AG04449 (cell line): ENCODE measurements around the gene TOM1.

Experiments used
- CTCF ChIA-PET: fragments of 350-600 bp; formaldehyde crosslinking; extraction: SDS; loops from one replicate; lab custom pipeline; 2021; ENCODE audit warnings: antibody characterized with exemption; lab: Yijun Ruan, JAX
- POLR2A ChIA-PET: fragments of 400-600, 350-600 bp; formaldehyde crosslinking; extraction: SDS; loops from one replicate; lab custom pipeline; 2020; ENCODE audit warnings: antibody characterized with exemption, inconsistent platforms; lab: Yijun Ruan, JAX
- DNase-seq: peaks from one replicate; pipeline ENCODE4 v3.0.0-alpha.2; 2010; ENCODE audit warnings: low read depth, low spot score
- H3K4me3 ChIP-seq: 2 replicates; pipeline ENCODE4 v1.5.1; 2011; ENCODE audit warnings: low read depth, mild to moderate bottlenecking, control low read depth, low read length
- CTCF ChIP-seq: IDR thresholded peaks from one replicate; pipeline ENCODE4 v1.5.1; 2011; ENCODE audit warnings: mild to moderate bottlenecking, moderate library complexity, low read length, control low read depth, inconsistent platforms; ENCODE audit not compliant: insufficient read depth; ENCODE audit errors: missing control alignments

Gene TOM1

GRCh38 chr22:35329114-35329847 is 29.6 kb downstream of the TOM1 start:
- POLR2A ChIA-PET, result interaction anchor here (1.4 kb wide), 1 partner anchor 29 kb away, joined by 4 read pairs; the partner anchor contains the start of gene TOM1
- DNase-seq, result no peak
- H3K4me3 ChIP-seq, result no peak overlapping the region
- TF ChIP-seq CTCF, result no peak
- CTCF ChIA-PET, result interaction anchor here (0.7 kb wide), 1 partner anchor 18 kb away, joined by 3 read pairs; no protein-coding TSS in a partner anchor

- CTCF ChIA-PET, result interaction anchor here (0.6 to 1.3 kb wide), 4 partner anchors 17 to 51 kb away, joined by 3 read pairs; no protein-coding TSS in a partner anchor
- POLR2A ChIA-PET, result interaction anchor here (0.6 to 1.4 kb wide), 2 partner anchors 21 to 31 kb away, joined by 3 to 4 read pairs; partner anchors contain the start of gene TOM1
- no peak for TF ChIP-seq CTCF
- DNase-seq, result no peak
- H3K4me3 ChIP-seq, result no peak overlapping the region; the same call in 1 of the 2 replicates
Observed at GRCh38 chr22:35330258-35330861, 30.7 kb downstream of the TOM1 start.

GRCh38 chr22:35332278-35332677 is 32.6 kb downstream of the TOM1 start:
- TF ChIP-seq CTCF, result no peak
- H3K4me3 ChIP-seq, result no peak overlapping the region
- ChIA-PET CTCF (interaction anchor here (2.4 kb wide), 1 partner anchor 19 kb away, joined by 7 read pairs; no protein-coding TSS in a partner anchor), POLR2A (no interaction called here)
- DNase-seq, result no peak

GRCh38 chr22:35333220-35333619 is 33.5 kb downstream of the TOM1 start:
- ChIA-PET POLR2A (no interaction called here), CTCF (interaction anchor here (2.4 kb wide), 1 partner anchor 18 kb away, joined by 7 read pairs; no protein-coding TSS in a partner anchor)
- no peak for DNase-seq
- TF ChIP-seq CTCF, result no peak
- H3K4me3 ChIP-seq, result no peak overlapping the region

GRCh38 chr22:35334004-35334403 is 34.3 kb downstream of the TOM1 start:
- DNase-seq, result no peak
- no peak overlapping the region for H3K4me3 ChIP-seq
- TF ChIP-seq CTCF, result no peak
- ChIA-PET CTCF (interaction anchor here (2.4 kb wide), 1 partner anchor 17 kb away, joined by 7 read pairs; no protein-coding TSS in a partner anchor), POLR2A (no interaction called here)

- ChIA-PET CTCF (interaction anchor here (1.0 kb wide), 1 partner anchor 15 kb away, joined by 6 read pairs; no protein-coding TSS in a partner anchor), POLR2A (no interaction called here)
- no peak for TF ChIP-seq CTCF
- H3K4me3 ChIP-seq, result no peak overlapping the region
- no peak for DNase-seq
Observed at GRCh38 chr22:35335468-35335867, 35.8 kb downstream of the TOM1 start.
